CD4-positive, CD25-positive, alpha-beta regulatory T cell (primary cell): Measurements from ENCODE around the gene CYP46A1. TPM values are rescaled to one million over a fixed set of nuclear protein-coding genes. Genes with fewer than 3 reads are reported as not detected.

Experiments
- ATAC-seq, 2 donors: fragments of 150-1000 bp; cut with Tn5 transposase; one replicate each; pipeline ENCODE4 v1.10.0; 2021; ENCODE audit warnings: low read depth in 2 of 2, moderate number of reproducible peaks in 2 of 2, moderate library complexity in 1 of 2
- DNase-seq, 3 donors: peaks; one replicate each; pipeline versions ENCODE4 v3.0.0 to v3.0.0-alpha.2; 2012 to 2022; ENCODE audit warnings: mixed read lengths in 1 of 3
- H3K27ac ChIP-seq: one replicate; pipeline ENCODE4 v1.7.0; 2013; ENCODE audit warnings: mild to moderate bottlenecking, low read length; ENCODE audit not compliant: insufficient read depth, poor library complexity, severe bottlenecking
- H3K27me3 ChIP-seq: one replicate; pipeline ENCODE4 v1.7.0; 2013; ENCODE audit warnings: low read length; ENCODE audit not compliant: control insufficient read depth, insufficient read depth
- H3K36me3 ChIP-seq: one replicate; pipeline ENCODE4 v1.7.0; 2013; ENCODE audit warnings: mild to moderate bottlenecking, low read length, moderate library complexity; ENCODE audit not compliant: control insufficient read depth, insufficient read depth
- H3K4me1 ChIP-seq: 2 replicates; pipeline ENCODE4 v1.7.0; 2013; ENCODE audit warnings: mild to moderate bottlenecking, low read length; ENCODE audit not compliant: insufficient read depth, control insufficient read depth, poor library complexity, severe bottlenecking
- H3K4me3 ChIP-seq: one replicate; pipeline ENCODE4 v1.7.0; 2013; ENCODE audit warnings: low read depth, mild to moderate bottlenecking, low read length, moderate library complexity
- H3K9me3 ChIP-seq, 2 experiments: 1 replicate in 1 of 2; 2 replicates in 1 of 2; pipeline ENCODE4 v1.7.0; 2013; ENCODE audit warnings: low read length in 2 of 2, mild to moderate bottlenecking in 1 of 2, moderate library complexity in 1 of 2; ENCODE audit not compliant: control insufficient read depth in 2 of 2
- H3K27ac Mint-ChIP-seq, 3 donors: one replicate each; pipeline ENCODE4 v1.8.0; 2020 to 2022; ENCODE audit warnings: mild to moderate bottlenecking in 3 of 3, mixed read lengths in 3 of 3, moderate library complexity in 2 of 3
- H3K27me3 Mint-ChIP-seq: one replicate; pipeline ENCODE4 v1.8.0; 2022; ENCODE audit warnings: mild to moderate bottlenecking, mixed read lengths
- H3K36me3 Mint-ChIP-seq: one replicate; pipeline ENCODE4 v1.8.0; 2020; ENCODE audit warnings: mixed read lengths
- H3K4me1 Mint-ChIP-seq, 4 donors: one replicate each; pipeline ENCODE4 v1.8.0; 2020 to 2022; ENCODE audit warnings: mixed read lengths in 4 of 4, mild to moderate bottlenecking in 1 of 4
- H3K4me3 Mint-ChIP-seq, 4 donors: one replicate each; pipeline ENCODE4 v1.8.0; 2020 to 2022; ENCODE audit warnings: mild to moderate bottlenecking in 4 of 4, mixed read lengths in 4 of 4, moderate library complexity in 3 of 4
- H3K9me3 Mint-ChIP-seq, 7 donors: one replicate each; pipeline ENCODE4 v1.8.0; 2020 to 2022; ENCODE audit warnings: mixed read lengths in 7 of 7, mild to moderate bottlenecking in 3 of 7, moderate library complexity in 2 of 7
- polyA plus RNA-seq, 4 donors: library from polyadenylated mRNA; unstranded; fragments of 300-500 nt; fragmentation: Illumina TruSeq; gene quantifications; one replicate each; pipeline ENCODE4 v1.2.3, GENCODE V29; 2021
- total RNA-seq: library from RNA; stranded (reverse); gene quantifications from one replicate; pipeline ENCODE4 v1.2.3, GENCODE V29; 2022

The CYP46A1 gene
- total and polyA plus RNA-seq, 5 donors from 2014 or later = not detected

- ATAC-seq (no peak), DNase-seq (no peak)
- Histone ChIP-seq H3K4me1 (no peaks in the 10 kb centered on the region), H3K27ac (no peak overlapping the region), H3K9me3 (peaks cover 0 to 4% of the 10 kb centered on the region in 2 experiments), H3K4me3 (no peak overlapping the region), H3K36me3 (no peaks in the 10 kb centered on the region), H3K27me3 (peaks cover 8% of the 10 kb centered on the region)
- Mint-ChIP-seq H3K27me3 (peaks cover 27% of the 10 kb centered on the region), H3K4me3 (no peak overlapping the region), H3K9me3 (peaks cover 0 to 11% (median 0%) of the 10 kb centered on the region in 7 donors), H3K4me1 (no peaks in the 10 kb centered on the region), H3K36me3 (no peaks in the 10 kb centered on the region), H3K27ac (peak overlapping the region in 1 of 3 donors; percentile 60)
Observed at GRCh38 chr14:99775351-99775750, 91.3 kb downstream of the CYP46A1 start.

Other genes starting within 250 kb of the CYP46A1 start
- 38.1 TPM for gene SETD3, start 203.4 kb upstream of the CYP46A1 start, total RNA-seq
- 10 to 100 TPM; 26.5 to 35.2 (median 31.7) TPM for gene SETD3, start 203.4 kb upstream of the CYP46A1 start, polyA plus RNA-seq
- gene CCNK, start 202.9 kb upstream of the CYP46A1 start, total RNA-seq = 139 TPM
- 10 to 100 TPM in 3 of 4 donors, 1 to 10 TPM in 1; 8.8 to 23.9 (median 20.3) TPM for gene CCNK, start 202.9 kb upstream of the CYP46A1 start, polyA plus RNA-seq
- 6.3 TPM for gene CCDC85C, start 80.1 kb upstream of the CYP46A1 start, total RNA-seq
- gene CCDC85C, start 80.1 kb upstream of the CYP46A1 start, polyA plus RNA-seq = 1 to 10 TPM in 1 of 4 donors, under 1 TPM in 3; 0.62 to 2.4 (median 0.84) TPM
- not detected for gene HHIPL1, start 39.2 kb upstream of the CYP46A1 start, total RNA-seq
- under 1 TPM in 1 of 4 donors, not detected in 3; 0.23 TPM for gene HHIPL1, start 39.2 kb upstream of the CYP46A1 start, polyA plus RNA-seq
- gene EML1, start 109.1 kb downstream of the CYP46A1 start, total RNA-seq = not detected
- not detected for gene EML1, start 109.1 kb downstream of the CYP46A1 start, polyA plus RNA-seq